Mesendoderm (in vitro differentiated cells): ENCODE results near the gene RERE.

Source experiments
- DNase-seq: peaks from one replicate; pipeline ENCODE4 v3.0.0; 2013
- H2AK5ac ChIP-seq: 2 replicates; pipeline ENCODE4 v1.6.1; 2013; ENCODE audit warnings: low read length, inconsistent platforms
- H2BK120ac ChIP-seq: 2 replicates; pipeline ENCODE4 v1.6.1; 2013; ENCODE audit warnings: low read depth, mild to moderate bottlenecking, low read length, moderate library complexity, mixed read lengths
- H2BK15ac ChIP-seq: replicated peaks from 2 replicates; pipeline ENCODE4 v1.6.1; 2013; ENCODE audit warnings: low read depth, mild to moderate bottlenecking, moderate library complexity
- H2BK5ac ChIP-seq: 2 replicates; pipeline ENCODE4 v1.6.1; 2013; ENCODE audit warnings: low read length, inconsistent platforms
- H3K18ac ChIP-seq: 2 replicates; pipeline ENCODE4 v1.6.1; 2013; ENCODE audit warnings: mild to moderate bottlenecking, low read length, mixed read lengths
- H3K23ac ChIP-seq: one replicate; pipeline ENCODE4 v1.6.1; 2013; ENCODE audit warnings: low read length
- H3K27ac ChIP-seq: 2 replicates; pipeline ENCODE4 v1.5.1; 2013; ENCODE audit warnings: low read depth, mild to moderate bottlenecking, inconsistent platforms, low read length, moderate library complexity
- H3K27me3 ChIP-seq: 2 replicates; pipeline ENCODE4 v1.6.1; 2013; ENCODE audit warnings: low read length, control low read depth, mild to moderate bottlenecking, inconsistent platforms; ENCODE audit not compliant: insufficient read depth, poor library complexity
- H3K36me3 ChIP-seq: 2 replicates; pipeline ENCODE4 v1.6.1; 2013; ENCODE audit warnings: low read length, inconsistent platforms; ENCODE audit not compliant: control insufficient read depth, insufficient read depth
- H3K4ac ChIP-seq: one replicate; pipeline ENCODE4 v1.6.1; 2013; ENCODE audit warnings: low read depth, mild to moderate bottlenecking, low read length, moderate library complexity
- H3K4me1 ChIP-seq: 2 replicates; pipeline ENCODE4 v1.6.1; 2013; ENCODE audit warnings: low read depth, low read length, inconsistent platforms; ENCODE audit not compliant: control insufficient read depth
- H3K4me2 ChIP-seq: 2 replicates; pipeline ENCODE4 v1.6.1; 2013; ENCODE audit warnings: low read length
- H3K4me3 ChIP-seq: 2 replicates; pipeline ENCODE4 v1.5.1; 2013; ENCODE audit warnings: mild to moderate bottlenecking, low read length
- H3K56ac ChIP-seq: one replicate; pipeline ENCODE4 v1.6.1; 2013; ENCODE audit warnings: low read length
- H3K79me1 ChIP-seq: 2 replicates; pipeline ENCODE4 v1.6.1; 2013; ENCODE audit warnings: low read length, inconsistent platforms
- H3K79me2 ChIP-seq: 2 replicates; pipeline ENCODE4 v1.6.1; 2013; ENCODE audit warnings: mild to moderate bottlenecking, low read length; ENCODE audit not compliant: control insufficient read depth, insufficient read depth
- H3K9ac ChIP-seq: 2 replicates; pipeline ENCODE4 v1.6.1; 2013; ENCODE audit warnings: low read length, inconsistent platforms
- H4K5ac ChIP-seq: one replicate; pipeline ENCODE4 v1.6.1; 2013; ENCODE audit warnings: low read length
- H4K8ac ChIP-seq: one replicate; pipeline ENCODE4 v1.6.1; 2013; ENCODE audit warnings: low read depth, mild to moderate bottlenecking, control low read depth, low read length, moderate library complexity
- WGBS: extraction: QIAGEN DNeasy Blood & Tissue Kit; methylation state at CpG from one replicate; pipeline ENCODE4 v1.1.7; 2013; ENCODE audit warnings: low lambda C conversion rate, missing lambda C conversion rate; ENCODE audit not compliant: insufficient coverage; ENCODE audit errors: extremely low coverage; 5-methylcytosine and 5-hydroxymethylcytosine counted together

The RERE gene

DNA sequence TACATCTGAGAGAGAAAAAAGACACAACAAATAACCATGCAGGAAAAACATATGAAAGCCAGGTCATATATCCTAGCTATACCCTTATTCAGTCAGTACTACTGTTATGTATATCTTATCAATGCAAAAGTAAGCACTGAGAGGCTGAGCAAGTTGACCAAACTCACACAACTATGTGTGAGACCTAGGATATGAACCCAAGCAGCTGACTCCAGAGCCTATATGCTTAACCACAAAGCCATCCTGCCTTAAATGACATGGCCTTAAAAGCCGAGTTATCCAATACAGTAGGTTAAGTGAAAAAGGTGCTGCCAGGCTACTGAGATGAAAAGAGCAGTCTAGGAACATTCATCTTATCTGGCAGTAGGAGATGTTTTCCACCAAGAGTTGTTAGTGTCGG, 151.6 kb downstream of the RERE start:
- DNase-seq, result no peak
- Histone ChIP-seq H3K4me1 (peaks cover 33% of the 10 kb centered on the region), H4K5ac (no peak overlapping the region), H3K79me2 (peaks cover 92% of the 10 kb centered on the region), H3K56ac (no peak overlapping the region), H2BK5ac (no peak overlapping the region), H3K4me2 (no peak overlapping the region), H2BK15ac (no peak overlapping the region), H3K36me3 (no peaks in the 10 kb centered on the region), H3K79me1 (peaks cover 26% of the 10 kb centered on the region), H3K18ac (no peak overlapping the region), H4K8ac (no peak overlapping the region), H3K9ac (no peak overlapping the region), H3K27ac (no peak overlapping the region), H3K27me3 (no peaks in the 10 kb centered on the region), H2BK120ac (no peak overlapping the region), H3K4ac (no peak overlapping the region), H3K4me3 (no peak overlapping the region), H2AK5ac (no peak overlapping the region), H3K23ac (no peak overlapping the region)
- no CpG with 5 or more reads among the region's 2 CpGs for WGBS

DNA sequence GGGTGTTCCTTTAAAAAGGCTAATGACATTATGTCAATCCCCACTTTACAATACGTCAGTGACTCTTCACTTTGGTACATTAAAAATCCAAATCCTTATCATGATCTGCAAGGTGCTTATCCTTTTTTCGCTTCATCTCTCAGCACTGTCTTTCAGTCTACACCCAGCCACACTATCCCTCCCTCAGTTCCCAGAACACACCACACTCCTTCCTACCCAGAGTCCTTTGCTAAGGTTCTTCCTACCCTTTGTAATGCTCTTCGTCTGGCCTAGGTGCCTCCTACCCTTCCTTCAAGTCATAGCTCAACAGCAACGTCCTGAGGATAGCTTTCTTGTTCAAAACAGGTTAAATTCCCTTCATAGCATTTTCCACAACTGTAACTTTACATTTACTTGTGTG, 152.6 kb downstream of the RERE start:
- no peak for DNase-seq
- no peak overlapping the region for H3K4me3 ChIP-seq
- H4K8ac ChIP-seq, result no peak overlapping the region
- no peak overlapping the region for H3K9ac ChIP-seq
- H3K79me1 ChIP-seq, result peaks cover 26% of the 10 kb centered on the region
- WGBS, result no CpG with 5 or more reads among the region's 4 CpGs
- H4K5ac ChIP-seq, result no peak overlapping the region
- no peak overlapping the region for H3K56ac ChIP-seq
- H3K4me1 ChIP-seq, result peaks cover 28% of the 10 kb centered on the region
- no peak overlapping the region for H3K27ac ChIP-seq
- H2AK5ac ChIP-seq, result no peak overlapping the region
- no peak overlapping the region for H2BK120ac ChIP-seq
- no peak overlapping the region for H3K23ac ChIP-seq
- no peak overlapping the region for H2BK5ac ChIP-seq
- no peak overlapping the region for H3K4me2 ChIP-seq
- no peaks in the 10 kb centered on the region for H3K27me3 ChIP-seq
- H3K18ac ChIP-seq, result no peak overlapping the region
- no peaks in the 10 kb centered on the region for H3K36me3 ChIP-seq
- no peak overlapping the region for H3K4ac ChIP-seq
- H3K79me2 ChIP-seq, result peaks cover 89% of the 10 kb centered on the region
- no peak overlapping the region for H2BK15ac ChIP-seq

DNA sequence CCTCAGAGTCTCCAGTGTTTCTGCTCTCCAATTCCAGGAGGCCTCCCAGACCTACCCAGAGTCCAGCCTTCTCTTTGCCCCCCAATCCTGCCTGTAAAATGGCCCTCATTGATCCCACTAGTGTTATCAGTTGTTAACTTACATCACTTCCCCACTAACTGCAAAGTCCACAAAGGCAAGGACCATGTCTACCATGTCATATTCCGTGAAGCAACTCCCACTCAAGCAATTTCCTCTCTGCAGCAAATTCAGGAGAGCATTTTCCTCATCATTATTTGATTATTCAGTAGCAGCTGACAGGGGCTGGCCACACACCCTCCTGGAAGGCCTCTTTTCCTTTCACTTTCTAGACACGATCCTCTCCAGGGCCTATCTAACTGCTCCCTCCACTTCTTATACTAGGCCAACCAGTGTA, 153.5 kb downstream of the RERE start:
- no peaks in the 10 kb centered on the region for H3K36me3 ChIP-seq
- peaks cover 25% of the 10 kb centered on the region for H3K4me1 ChIP-seq
- H3K79me1 ChIP-seq, result peaks cover 26% of the 10 kb centered on the region
- H2AK5ac ChIP-seq, result no peak overlapping the region
- no peak for DNase-seq
- H3K56ac ChIP-seq, result no peak overlapping the region
- no peaks in the 10 kb centered on the region for H3K27me3 ChIP-seq
- H3K79me2 ChIP-seq, result peaks cover 86% of the 10 kb centered on the region
- no peak overlapping the region for H3K27ac ChIP-seq
- H3K4me2 ChIP-seq, result no peak overlapping the region
- no peak overlapping the region for H3K4me3 ChIP-seq
- H3K9ac ChIP-seq, result no peak overlapping the region
- no peak overlapping the region for H3K4ac ChIP-seq
- no peak overlapping the region for H4K5ac ChIP-seq
- no peak overlapping the region for H2BK120ac ChIP-seq
- no CpG with 5 or more reads among the region's 2 CpGs for WGBS
- H3K18ac ChIP-seq, result no peak overlapping the region
- no peak overlapping the region for H4K8ac ChIP-seq
- H3K23ac ChIP-seq, result no peak overlapping the region
- no peak overlapping the region for H2BK15ac ChIP-seq
- H2BK5ac ChIP-seq, result no peak overlapping the region

DNA sequence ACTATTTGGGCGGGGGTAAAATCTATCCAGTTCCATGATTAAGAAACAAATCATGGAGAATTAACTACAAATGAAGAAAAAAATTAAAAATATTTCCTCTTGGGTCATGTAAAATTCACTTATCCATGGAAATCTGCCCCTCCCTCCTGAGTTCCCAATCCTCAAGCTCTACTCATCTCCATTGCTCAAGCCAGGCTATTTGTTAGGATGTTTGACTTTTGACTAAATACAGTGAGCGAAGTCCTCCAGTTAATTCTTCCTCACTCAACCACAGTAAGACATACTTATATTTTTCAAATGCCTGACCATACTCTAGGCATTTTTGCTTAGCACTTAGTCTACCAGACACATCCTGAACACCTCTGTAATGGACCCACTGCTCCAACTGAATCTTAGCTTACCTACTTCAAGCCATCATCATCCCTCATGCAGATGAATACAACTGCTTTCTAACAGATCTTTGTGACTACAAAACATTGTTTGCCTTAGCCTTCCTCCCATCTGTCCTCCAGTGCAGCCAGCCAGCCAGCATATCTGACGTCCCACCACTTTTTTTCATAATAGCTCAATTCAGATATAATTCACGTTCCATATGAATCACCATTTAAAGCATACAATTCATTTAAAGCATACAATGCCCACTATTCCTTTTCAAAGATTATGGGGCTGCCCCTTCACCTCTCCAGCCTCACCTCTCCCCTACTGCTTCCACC, 154.2 kb downstream of the RERE start:
- no peak overlapping the region for H3K9ac ChIP-seq
- H3K4me1 ChIP-seq, result peaks cover 24% of the 10 kb centered on the region
- H3K27me3 ChIP-seq, result no peaks in the 10 kb centered on the region
- no peak for DNase-seq
- H3K18ac ChIP-seq, result no peak overlapping the region
- no peak overlapping the region for H4K8ac ChIP-seq
- H2BK15ac ChIP-seq, result no peak overlapping the region
- no peak overlapping the region for H3K4ac ChIP-seq
- H3K4me3 ChIP-seq, result no peak overlapping the region
- peaks cover 84% of the 10 kb centered on the region for H3K79me2 ChIP-seq
- no peak overlapping the region for H2BK5ac ChIP-seq
- no peaks in the 10 kb centered on the region for H3K36me3 ChIP-seq
- no CpG with 5 or more reads among the region's 4 CpGs for WGBS
- peaks cover 24% of the 10 kb centered on the region for H3K79me1 ChIP-seq
- no peak overlapping the region for H2AK5ac ChIP-seq
- H3K23ac ChIP-seq, result no peak overlapping the region
- H2BK120ac ChIP-seq, result no peak overlapping the region
- no peak overlapping the region for H3K56ac ChIP-seq
- no peak overlapping the region for H3K27ac ChIP-seq
- H3K4me2 ChIP-seq, result no peak overlapping the region
- no peak overlapping the region for H4K5ac ChIP-seq

DNA sequence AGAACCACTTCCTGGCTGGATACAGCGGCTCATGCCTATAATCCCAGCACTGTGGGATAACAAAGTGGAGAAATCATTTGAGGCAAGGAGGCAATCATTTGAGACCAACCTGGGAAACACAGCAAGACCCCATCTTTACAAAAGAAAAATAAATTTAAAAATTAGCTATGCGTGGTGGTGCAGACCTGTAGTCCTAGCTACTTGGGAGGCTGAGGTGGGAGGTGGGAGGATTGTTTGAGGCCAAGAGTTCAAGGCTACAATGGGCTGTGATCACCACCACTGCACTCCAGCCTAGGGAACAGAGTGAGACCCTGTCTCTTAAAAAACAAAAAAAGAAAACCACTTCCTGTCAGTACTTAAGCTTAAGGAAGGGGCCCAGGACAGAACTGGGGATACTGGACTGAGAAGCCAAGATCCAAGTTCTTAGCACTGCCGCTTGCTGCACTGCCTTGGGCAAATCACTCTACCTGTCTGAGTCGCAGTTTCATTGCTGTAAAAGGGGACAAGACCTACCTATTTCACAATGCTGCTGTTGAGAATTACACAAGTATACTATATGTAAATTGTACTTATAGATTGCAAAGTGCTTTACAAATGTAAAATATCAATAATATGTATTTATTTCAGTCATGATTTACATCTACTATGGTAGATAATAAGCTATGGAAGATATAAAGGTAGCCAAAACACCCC, 154.9 kb downstream of the RERE start:
- Histone ChIP-seq H4K8ac (no peak overlapping the region), H2BK5ac (no peak overlapping the region), H3K79me1 (peaks cover 21% of the 10 kb centered on the region), H3K4me2 (no peak overlapping the region), H3K36me3 (no peaks in the 10 kb centered on the region), H3K4ac (no peak overlapping the region), H3K23ac (no peak overlapping the region), H3K18ac (no peak overlapping the region), H2BK120ac (no peak overlapping the region), H3K4me3 (no peak overlapping the region), H3K27me3 (no peaks in the 10 kb centered on the region), H2BK15ac (no peak overlapping the region), H2AK5ac (no peak overlapping the region), H4K5ac (no peak overlapping the region), H3K27ac (no peak overlapping the region), H3K9ac (no peak overlapping the region), H3K4me1 (peaks cover 23% of the 10 kb centered on the region), H3K56ac (no peak overlapping the region), H3K79me2 (peaks cover 82% of the 10 kb centered on the region)
- WGBS, result no CpG with 5 or more reads among the region's 4 CpGs
- DNase-seq, result no peak
